MCF 10A (cell line): Measurements from ENCODE around the gene GDPGP1. TPM values are rescaled to one million over a fixed set of nuclear protein-coding genes. Genes with fewer than 3 reads are reported as not detected.

Experiments
- BruUV-seq: library from RNA; stranded (reverse); fragments of 400-500 nt; replicated peaks from 2 replicates; lab custom pipeline; 2021; lab: Mats Ljungman, UMichigan
- CTCF ChIA-PET: fragments of 300-600 bp; sonication (Branson Sonifier 250); formaldehyde crosslinking; extraction: SDS; loops from one replicate; lab custom pipeline; 2021; ENCODE audit warnings: antibody characterized with exemption, inconsistent platforms; lab: Yijun Ruan, JAX
- POLR2A ChIA-PET: fragments of 300-600, 350-650 bp; sonication (Branson Sonifier 250); formaldehyde crosslinking; extraction: SDS; loops from one replicate; lab custom pipeline; 2020; ENCODE audit warnings: antibody characterized with exemption, inconsistent platforms; lab: Yijun Ruan, JAX
- DNase-seq: peaks from one replicate; pipeline ENCODE4 v3.0.0-alpha.2; 2018; ENCODE audit not compliant: unreplicated experiment
- H3K27ac Mint-ChIP-seq: one replicate; pipeline ENCODE4 v1.8.0; 2022; ENCODE audit warnings: mild to moderate bottlenecking, low read depth, mixed read lengths; ENCODE audit not compliant: unreplicated experiment
- H3K27me3 Mint-ChIP-seq: one replicate; pipeline ENCODE4 v1.8.0; 2022; ENCODE audit warnings: mixed read lengths; ENCODE audit not compliant: insufficient read depth, unreplicated experiment
- H3K36me3 Mint-ChIP-seq: one replicate; pipeline ENCODE4 v1.8.0; 2022; ENCODE audit warnings: mild to moderate bottlenecking, moderate library complexity, mixed read lengths; ENCODE audit not compliant: insufficient read depth, unreplicated experiment
- H3K4me1 Mint-ChIP-seq: one replicate; pipeline ENCODE4 v1.8.0; 2022; ENCODE audit warnings: mixed read lengths; ENCODE audit not compliant: insufficient read depth, unreplicated experiment
- H3K4me3 Mint-ChIP-seq: one replicate; pipeline ENCODE4 v1.8.0; 2022; ENCODE audit warnings: mild to moderate bottlenecking, moderate library complexity, mixed read lengths; ENCODE audit not compliant: unreplicated experiment
- H3K9me3 Mint-ChIP-seq: one replicate; pipeline ENCODE4 v1.8.0; 2022; ENCODE audit warnings: mixed read lengths; ENCODE audit not compliant: unreplicated experiment
- intact Hi-C: fragments of 100-400 bp; cut with micrococcal nuclease; formaldehyde crosslinking; loops from 2 replicates; pipeline ENCODE4 v1.14.1; 2022
- total RNA-seq: library from RNA; stranded (reverse); gene quantifications from 2 replicates; pipeline ENCODE4 v1.2.3, GENCODE V29; 2022
- TF ChIP-seq, protein P1 (sequence below): fragments of 200-600 bp; IDR thresholded peaks from one replicate; pipeline ENCODE4 v1.8.0; 2022; ENCODE audit warnings: antibody characterized with exemption, mild to moderate bottlenecking; ENCODE audit not compliant: unreplicated experiment

Gene GDPGP1
- total RNA-seq, 1 experiment from 2014 or later, result 3.4 TPM

DNA sequence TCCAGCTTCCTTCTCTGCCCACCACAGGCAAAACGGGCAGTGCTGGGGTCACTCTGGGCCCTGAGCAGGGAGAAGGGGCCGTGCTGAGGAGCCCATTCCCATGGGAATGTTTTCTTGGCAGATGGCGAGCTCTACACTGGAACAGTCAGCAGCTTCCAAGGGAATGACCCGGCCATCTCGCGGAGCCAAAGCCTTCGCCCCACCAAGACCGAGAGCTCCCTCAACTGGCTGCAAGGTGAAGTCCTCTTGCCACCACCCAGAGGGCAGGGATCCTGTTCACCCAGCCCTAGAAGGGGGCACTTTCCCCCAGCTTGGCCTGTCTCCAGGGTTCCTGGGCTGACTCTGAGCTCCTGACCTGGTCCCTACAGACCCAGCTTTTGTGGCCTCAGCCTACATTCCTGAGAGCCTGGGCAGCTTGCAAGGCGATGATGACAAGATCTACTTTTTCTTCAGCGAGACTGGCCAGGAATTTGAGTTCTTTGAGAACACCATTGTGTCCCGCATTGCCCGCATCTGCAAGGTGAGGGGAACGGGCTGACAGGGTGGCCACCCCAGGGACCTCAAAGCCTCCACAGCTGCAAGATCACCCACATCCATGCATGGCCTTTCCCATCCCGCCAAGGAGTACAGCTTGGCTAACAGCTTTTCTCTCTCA lies 12.6 kb upstream of the GDPGP1 start:
- ChIA-PET POLR2A (interaction anchor here (0.6 to 2.0 kb wide), 7 partner anchors 10 to 71 kb away, joined by 3 to 6 read pairs (median 4); partner anchors contain the start of gene NGRN), CTCF (interaction anchor here (0.6 to 4.9 kb wide), 24 partner anchors 9 to 1024 kb away, joined by 3 to 48 read pairs (median 5); partner anchors contain the start of genes CIB1, GDPGP1 and SEMA4B)
- TF ChIP-seq, protein P1, sequence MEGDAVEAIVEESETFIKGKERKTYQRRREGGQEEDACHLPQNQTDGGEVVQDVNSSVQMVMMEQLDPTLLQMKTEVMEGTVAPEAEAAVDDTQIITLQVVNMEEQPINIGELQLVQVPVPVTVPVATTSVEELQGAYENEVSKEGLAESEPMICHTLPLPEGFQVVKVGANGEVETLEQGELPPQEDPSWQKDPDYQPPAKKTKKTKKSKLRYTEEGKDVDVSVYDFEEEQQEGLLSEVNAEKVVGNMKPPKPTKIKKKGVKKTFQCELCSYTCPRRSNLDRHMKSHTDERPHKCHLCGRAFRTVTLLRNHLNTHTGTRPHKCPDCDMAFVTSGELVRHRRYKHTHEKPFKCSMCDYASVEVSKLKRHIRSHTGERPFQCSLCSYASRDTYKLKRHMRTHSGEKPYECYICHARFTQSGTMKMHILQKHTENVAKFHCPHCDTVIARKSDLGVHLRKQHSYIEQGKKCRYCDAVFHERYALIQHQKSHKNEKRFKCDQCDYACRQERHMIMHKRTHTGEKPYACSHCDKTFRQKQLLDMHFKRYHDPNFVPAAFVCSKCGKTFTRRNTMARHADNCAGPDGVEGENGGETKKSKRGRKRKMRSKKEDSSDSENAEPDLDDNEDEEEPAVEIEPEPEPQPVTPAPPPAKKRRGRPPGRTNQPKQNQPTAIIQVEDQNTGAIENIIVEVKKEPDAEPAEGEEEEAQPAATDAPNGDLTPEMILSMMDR, result peak; percentile 90
- no TSS peak for BruUV-seq
- Mint-ChIP-seq H3K36me3 (peaks cover 64% of the 10 kb centered on the region), H3K27ac (no peak overlapping the region), H3K9me3 (no peaks in the 10 kb centered on the region), H3K27me3 (no peaks in the 10 kb centered on the region), H3K4me3 (no peak overlapping the region), H3K4me1 (no peaks in the 10 kb centered on the region)
- intact Hi-C loops, result no loop called here
- peak; percentile 75 for DNase-seq

DNA sequence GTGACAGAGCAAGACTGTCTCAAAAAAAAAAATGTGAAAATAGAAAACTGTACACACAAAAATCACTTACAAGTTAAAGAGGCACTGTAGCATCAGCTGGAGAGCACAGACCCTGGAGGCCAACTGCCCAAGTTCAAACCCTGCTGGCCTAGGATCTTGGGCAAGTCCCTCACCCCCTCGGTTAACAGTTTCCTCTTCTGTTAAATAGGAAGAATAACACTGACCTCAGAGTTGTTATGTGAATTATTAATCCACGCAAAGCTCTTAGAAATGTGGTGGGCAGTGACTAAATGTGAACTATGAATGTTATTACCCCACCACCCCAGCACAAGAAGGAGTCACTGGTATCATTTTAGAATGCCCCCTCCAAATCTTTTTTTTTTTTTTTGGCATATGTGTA lies 11.5 kb upstream of the GDPGP1 start:
- Mint-ChIP-seq H3K4me3 (no peak overlapping the region), H3K27ac (no peak overlapping the region), H3K27me3 (no peaks in the 10 kb centered on the region), H3K36me3 (peaks cover 64% of the 10 kb centered on the region), H3K9me3 (no peaks in the 10 kb centered on the region), H3K4me1 (no peaks in the 10 kb centered on the region)
- CTCF ChIA-PET, result interaction anchor here (0.6 to 4.9 kb wide), 7 partner anchors 9 to 699 kb away, joined by 4 to 48 read pairs (median 7); partner anchors contain the start of genes CIB1 and GDPGP1
- intact Hi-C loops, result no loop called here
- BruUV-seq, result no TSS peak
- TF ChIP-seq, protein P1, result no peak
- no peak for DNase-seq
- POLR2A ChIA-PET, result interaction anchor here (0.7 to 2.0 kb wide), 4 partner anchors 8 to 56 kb away, joined by 3 to 6 read pairs (median 5); no protein-coding TSS in a partner anchor

DNA sequence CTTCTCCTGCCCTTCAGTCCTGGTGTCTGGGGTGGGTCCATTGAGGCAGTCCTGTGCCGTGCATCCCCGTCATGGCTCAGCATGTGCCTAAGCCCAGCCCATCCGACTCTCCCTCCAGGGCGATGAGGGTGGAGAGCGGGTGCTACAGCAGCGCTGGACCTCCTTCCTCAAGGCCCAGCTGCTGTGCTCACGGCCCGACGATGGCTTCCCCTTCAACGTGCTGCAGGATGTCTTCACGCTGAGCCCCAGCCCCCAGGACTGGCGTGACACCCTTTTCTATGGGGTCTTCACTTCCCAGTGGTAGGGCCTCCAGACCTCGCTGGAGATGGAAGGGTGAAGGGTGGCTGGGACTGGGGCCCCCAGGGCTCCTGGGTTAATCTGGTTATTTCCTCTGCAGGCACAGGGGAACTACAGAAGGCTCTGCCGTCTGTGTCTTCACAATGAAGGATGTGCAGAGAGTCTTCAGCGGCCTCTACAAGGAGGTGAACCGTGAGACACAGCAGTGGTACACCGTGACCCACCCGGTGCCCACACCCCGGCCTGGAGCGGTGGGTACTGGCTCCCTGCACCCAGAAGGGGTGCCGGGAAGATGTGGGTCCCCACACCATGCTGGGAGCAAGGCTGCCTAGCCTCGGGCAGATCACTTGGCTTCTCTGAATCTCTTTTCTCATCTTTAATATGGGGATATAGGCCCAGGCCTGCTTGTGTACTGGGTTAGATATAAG lies 10.4 kb upstream of the GDPGP1 start:
- intact Hi-C loops, result no loop called here
- H3K4me1 Mint-ChIP-seq, result no peaks in the 10 kb centered on the region
- peaks cover 69% of the 10 kb centered on the region for H3K36me3 Mint-ChIP-seq
- ChIA-PET POLR2A (interaction anchor here (1.7 kb wide), 1 partner anchor 9 kb away, joined by 5 read pairs; no protein-coding TSS in a partner anchor), CTCF (interaction anchor here (0.6 to 0.8 kb wide), 2 partner anchors 8 to 68 kb away, joined by 3 read pairs; no protein-coding TSS in a partner anchor)
- no peak overlapping the region for H3K27ac Mint-ChIP-seq
- TF ChIP-seq, protein P1, result no peak
- BruUV-seq, result no TSS peak
- no peaks in the 10 kb centered on the region for H3K27me3 Mint-ChIP-seq
- H3K4me3 Mint-ChIP-seq, result no peak overlapping the region
- DNase-seq, result no peak
- H3K9me3 Mint-ChIP-seq, result no peaks in the 10 kb centered on the region

DNA sequence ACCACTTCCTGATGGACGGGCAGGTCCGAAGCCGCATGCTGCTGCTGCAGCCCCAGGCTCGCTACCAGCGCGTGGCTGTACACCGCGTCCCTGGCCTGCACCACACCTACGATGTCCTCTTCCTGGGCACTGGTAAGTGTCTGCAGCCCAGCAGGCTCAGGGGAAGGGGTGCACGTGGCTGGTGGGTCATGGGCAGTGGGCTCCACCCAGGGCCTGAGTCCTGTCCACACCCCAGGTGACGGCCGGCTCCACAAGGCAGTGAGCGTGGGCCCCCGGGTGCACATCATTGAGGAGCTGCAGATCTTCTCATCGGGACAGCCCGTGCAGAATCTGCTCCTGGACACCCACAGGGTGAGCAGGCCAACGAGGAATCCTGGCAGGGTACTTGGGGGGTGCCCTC lies 9.0 kb upstream of the GDPGP1 start:
- H3K9me3 Mint-ChIP-seq, result no peaks in the 10 kb centered on the region
- H3K4me3 Mint-ChIP-seq, result no peak overlapping the region
- DNase-seq, result no peak
- H3K27ac Mint-ChIP-seq, result no peak overlapping the region
- no peaks in the 10 kb centered on the region for H3K4me1 Mint-ChIP-seq
- ChIA-PET CTCF (no interaction called here), POLR2A (interaction anchor here (0.6 kb wide), 1 partner anchor 1151 kb away, joined by 3 read pairs; no protein-coding TSS in a partner anchor)
- TF ChIP-seq, protein P1, result no peak
- no peaks in the 10 kb centered on the region for H3K27me3 Mint-ChIP-seq
- peaks cover 83% of the 10 kb centered on the region for H3K36me3 Mint-ChIP-seq
- intact Hi-C loops, result no loop called here
- BruUV-seq, result no TSS peak
